Spinal cord (tissue), 10 donors: ENCODE measurements around the gene TBC1D2B. TPM values are rescaled to one million over a fixed set of nuclear protein-coding genes. Genes with fewer than 3 reads are reported as not detected.
A peak's percentile ranks its signal among the peaks of the same experiment; 100 is the strongest.

Source experiments
- DNase-seq, 6 donors: peaks; one replicate each; pipeline versions ENCODE4 v3.0.0 to v3.0.0-alpha.2; 2013 to 2015; ENCODE audit warnings: low spot score in 6 of 6, low read depth in 4 of 6
- H3K27ac ChIP-seq: one replicate; pipeline ENCODE4 v1.5.1; 2013; ENCODE audit warnings: low read depth, low read length, control low read depth
- H3K27me3 ChIP-seq: one replicate; pipeline ENCODE4 v1.6.1; 2013; ENCODE audit warnings: low read length; ENCODE audit not compliant: control insufficient read depth, insufficient read depth
- H3K36me3 ChIP-seq: one replicate; pipeline ENCODE4 v1.6.1; 2013; ENCODE audit warnings: low read length; ENCODE audit not compliant: control insufficient read depth, insufficient read depth
- H3K4me1 ChIP-seq: one replicate; pipeline ENCODE4 v1.6.1; 2013; ENCODE audit warnings: low read length; ENCODE audit not compliant: control insufficient read depth, insufficient read depth
- H3K4me3 ChIP-seq: one replicate; pipeline ENCODE4 v1.5.1; 2013; ENCODE audit warnings: low read depth, low read length, control low read depth
- H3K9me3 ChIP-seq: one replicate; pipeline ENCODE4 v1.6.1; 2013; ENCODE audit warnings: low read length; ENCODE audit not compliant: control insufficient read depth, insufficient read depth
- WGBS: methylation state at CpG from one replicate; pipeline ENCODE4 v1.1.5; 2013; ENCODE audit warnings: missing lambda C conversion rate; ENCODE audit not compliant: insufficient coverage; 5-methylcytosine and 5-hydroxymethylcytosine counted together
- polyA plus RNA-seq, 2 donors: library from polyadenylated mRNA; unstranded; fragments of 120-200 nt; gene quantifications; one replicate each; pipeline ENCODE4 v1.2.1, GENCODE V29; 2013; ENCODE audit not compliant: insufficient read length in 2 of 2
- total RNA-seq, 2 donors: library from RNA; depleted of rRNA in 1 of 2; stranded (reverse); fragments of 120-200 nt in 1 of 2; fragments of >200 nt in 1 of 2; gene quantifications; one replicate each; pipeline versions ENCODE4 v1.2.3 to v1.2.4, GENCODE V29; 2013 to 2014
- donor health status: healthy.

Gene TBC1D2B
- total and polyA plus RNA-seq, 4 donors: 21.0 to 41.7 (median 27.6) TPM

- 20% methylated on average over 18 of the region's 24 CpGs for WGBS
- Histone ChIP-seq H3K27ac (no peak overlapping the region), H3K9me3 (no peaks in the 10 kb centered on the region), H3K4me3 (no peak overlapping the region), H3K27me3 (no peaks in the 10 kb centered on the region), H3K4me1 (peaks cover 52% of the 10 kb centered on the region), H3K36me3 (peaks cover 26% of the 10 kb centered on the region)
- DNase-seq: peak in 1 of 6 donors; percentile 65
Measured at GRCh38 chr15:77986891-77987764, 90.4 kb downstream of the TBC1D2B start.

GRCh38 chr15:77985931-77986480, 91.5 kb downstream of the TBC1D2B start:
- Histone ChIP-seq H3K9me3 (no peaks in the 10 kb centered on the region), H3K27ac (no peak overlapping the region), H3K36me3 (peaks cover 22% of the 10 kb centered on the region), H3K4me3 (no peak overlapping the region), H3K27me3 (no peaks in the 10 kb centered on the region), H3K4me1 (peaks cover 46% of the 10 kb centered on the region)
- WGBS: 91% methylated on average over 9 of the region's 18 CpGs
- no peak for DNase-seq

DNA sequence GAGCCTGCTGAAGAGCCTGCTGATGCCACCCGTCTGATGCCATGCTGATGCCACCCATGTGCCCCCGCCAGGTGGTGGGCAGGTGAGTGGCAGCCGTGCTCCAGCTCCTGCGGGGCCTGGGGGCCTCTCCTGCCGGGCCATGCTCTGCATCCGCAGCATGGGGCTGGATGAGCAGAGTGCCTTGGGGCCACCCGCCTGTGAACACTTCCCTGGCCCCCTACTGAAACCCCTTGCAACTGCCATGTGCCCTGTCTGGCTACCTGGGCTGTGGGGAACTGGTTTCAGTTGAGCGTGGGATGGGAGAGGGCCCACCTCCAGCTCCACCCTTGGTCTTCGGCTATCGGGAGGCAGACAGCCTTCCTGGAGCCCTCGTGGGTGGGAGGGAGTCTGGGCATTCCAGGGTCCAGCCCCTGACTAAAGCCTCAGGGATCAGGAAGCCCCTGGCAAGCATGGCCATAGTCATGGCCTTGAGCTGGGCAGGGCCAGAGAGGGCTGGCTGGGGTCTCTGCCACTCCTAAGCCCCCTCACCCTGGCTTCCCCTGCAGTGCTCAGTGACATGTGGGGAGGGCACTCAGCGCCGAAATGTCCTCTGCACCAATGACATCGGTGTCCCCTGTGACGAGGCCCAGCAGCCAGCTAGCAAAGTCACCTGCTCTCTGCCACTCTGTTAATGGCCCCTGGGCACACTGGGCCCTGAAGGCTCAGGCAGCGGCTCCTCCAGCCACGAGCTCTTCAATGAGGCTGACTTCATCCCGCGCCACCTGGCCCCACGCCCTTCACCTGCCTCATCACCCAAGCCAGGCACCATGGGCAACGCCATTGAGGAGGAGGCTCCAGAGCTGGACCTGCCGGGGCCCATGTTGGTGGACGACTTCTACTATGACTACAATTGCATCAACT, 92.2 kb downstream of the TBC1D2B start:
- Histone ChIP-seq H3K27ac (no peak overlapping the region), H3K9me3 (no peaks in the 10 kb centered on the region), H3K4me3 (no peak overlapping the region), H3K4me1 (peaks cover 39% of the 10 kb centered on the region), H3K27me3 (no peaks in the 10 kb centered on the region), H3K36me3 (peaks cover 16% of the 10 kb centered on the region)
- WGBS: 93% methylated on average over 17 of the region's 23 CpGs
- DNase-seq: no peak

DNA sequence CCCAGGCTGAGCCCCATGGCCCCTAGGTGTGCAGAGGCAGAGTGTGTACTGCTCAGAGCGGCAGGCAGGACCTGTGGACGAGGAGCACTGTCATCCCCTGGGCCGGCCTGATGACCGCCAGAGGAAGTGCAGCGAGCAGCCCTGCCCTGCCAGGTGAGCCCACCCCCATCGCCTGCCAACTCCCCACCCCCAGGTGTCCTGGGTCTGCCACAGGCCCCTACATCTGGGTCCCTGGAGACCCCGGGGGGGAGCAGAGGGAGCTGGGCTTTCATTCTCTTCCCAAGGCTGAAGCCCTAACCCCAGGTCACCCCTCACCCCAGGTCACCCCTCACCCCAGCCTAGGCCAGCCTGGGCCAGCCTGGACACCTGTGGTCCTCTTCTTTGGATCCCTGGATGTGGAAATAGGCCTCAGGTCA, 93.1 kb downstream of the TBC1D2B start:
- Histone ChIP-seq H3K36me3 (peaks cover 11% of the 10 kb centered on the region), H3K27me3 (no peaks in the 10 kb centered on the region), H3K4me3 (no peak overlapping the region), H3K4me1 (peaks cover 32% of the 10 kb centered on the region), H3K27ac (no peak overlapping the region), H3K9me3 (no peaks in the 10 kb centered on the region)
- no peak for DNase-seq
- no CpG with 5 or more reads among the region's 7 CpGs for WGBS

DNA sequence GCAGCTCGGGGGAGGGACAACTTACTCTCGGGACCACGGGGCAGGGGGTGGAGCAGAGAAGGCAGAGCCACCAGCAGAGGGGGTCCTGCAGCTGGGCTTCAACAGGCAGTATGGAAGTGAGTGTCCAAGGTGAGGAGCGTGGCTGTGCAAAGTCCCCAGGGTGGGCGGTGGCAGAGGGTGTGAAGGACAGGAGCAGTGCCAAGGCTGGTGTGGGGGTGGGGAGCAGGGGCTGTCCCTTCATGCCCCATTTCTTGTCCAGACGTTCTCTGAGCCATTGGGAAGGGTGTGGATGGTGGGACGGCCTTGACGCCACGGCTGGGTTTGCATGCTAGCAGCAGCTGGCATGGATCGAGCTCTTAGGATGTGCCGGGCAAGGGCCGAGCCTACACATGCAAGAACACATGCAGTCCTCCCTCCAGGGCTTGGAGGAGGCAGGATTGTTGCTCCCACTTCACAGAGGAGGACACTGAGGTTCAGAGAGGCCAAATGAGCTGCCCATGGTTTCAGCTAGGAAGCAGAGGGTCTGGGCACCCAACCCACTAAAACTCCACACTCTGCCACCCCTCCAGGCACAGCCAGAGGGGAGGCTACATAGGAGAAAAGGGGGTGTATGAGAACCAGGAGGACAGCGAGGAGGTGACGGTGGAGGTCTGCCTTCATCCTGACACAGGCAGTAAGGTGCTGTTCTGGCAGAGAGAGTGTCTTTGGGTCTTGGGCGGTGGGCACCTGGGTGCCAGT, 93.6 kb downstream of the TBC1D2B start:
- H3K27ac ChIP-seq: no peak overlapping the region
- no peak overlapping the region for H3K4me3 ChIP-seq
- H3K36me3 ChIP-seq: peaks cover 6% of the 10 kb centered on the region
- H3K9me3 ChIP-seq: no peaks in the 10 kb centered on the region
- H3K4me1 ChIP-seq: peaks cover 32% of the 10 kb centered on the region
- WGBS: 49% methylated on average over 8 of the region's 15 CpGs
- no peak for DNase-seq
- H3K27me3 ChIP-seq: no peaks in the 10 kb centered on the region

DNA sequence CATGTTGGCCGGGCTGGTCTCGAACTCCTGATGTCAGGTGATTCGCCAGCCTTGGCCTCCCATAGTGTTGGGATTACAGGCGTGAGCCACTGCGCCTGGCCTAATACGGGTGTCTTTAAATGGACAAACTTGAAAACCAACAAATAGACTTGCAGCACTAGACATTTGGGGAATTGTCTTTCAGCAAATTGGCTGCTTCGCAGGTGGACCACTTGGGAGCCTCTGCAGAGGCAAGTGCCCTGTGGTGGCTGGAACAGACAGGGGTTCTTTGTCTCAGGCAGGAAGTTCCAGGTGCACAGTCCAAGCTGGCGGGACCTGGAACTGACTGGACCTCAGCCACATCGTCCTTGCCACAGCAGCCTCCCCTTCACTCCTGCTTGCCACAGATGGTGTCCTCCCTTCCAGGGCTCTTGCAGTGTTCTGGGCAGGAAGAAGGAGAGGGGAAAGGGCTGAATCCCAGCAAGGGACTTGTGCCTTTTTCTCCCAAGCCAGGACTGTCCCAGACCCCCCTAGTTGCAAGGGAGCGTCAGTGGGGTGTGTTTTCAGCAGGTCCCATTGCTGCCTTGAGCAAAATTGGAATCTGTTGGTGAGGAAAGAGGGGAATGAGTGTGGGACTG, 94.3 kb downstream of the TBC1D2B start:
- 76% methylated on average over 9 of the region's 10 CpGs for WGBS

DNA sequence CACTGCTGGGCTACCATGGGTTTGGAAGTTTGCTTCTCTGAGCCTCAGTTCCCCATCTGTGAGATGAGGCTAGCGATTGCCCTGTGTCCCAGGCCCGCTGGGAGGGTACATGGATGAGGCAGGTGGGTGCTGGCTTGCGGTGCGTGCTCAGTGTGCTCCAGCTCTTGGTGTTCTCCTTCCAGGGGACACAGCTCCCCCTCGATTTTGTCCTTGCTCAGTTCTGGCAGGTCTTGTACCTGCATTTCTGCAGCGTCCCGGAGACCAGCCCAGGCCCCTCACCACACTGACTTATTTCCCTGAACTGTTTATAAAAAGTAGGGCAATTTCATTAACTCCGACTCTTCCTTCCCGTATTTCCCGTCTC, 95.4 kb downstream of the TBC1D2B start:
- Histone ChIP-seq H3K4me3 (no peak overlapping the region), H3K27me3 (no peaks in the 10 kb centered on the region), H3K27ac (no peak overlapping the region), H3K9me3 (no peaks in the 10 kb centered on the region), H3K36me3 (no peaks in the 10 kb centered on the region), H3K4me1 (peaks cover 16% of the 10 kb centered on the region)
- WGBS: 84% methylated on average over 5 of the region's 10 CpGs
- no peak for DNase-seq

More for the DNA sequence above, 94.3 kb downstream of the TBC1D2B start:
- peaks cover 27% of the 10 kb centered on the region for H3K4me1 ChIP-seq
- peaks cover under 1% of the 10 kb centered on the region for H3K36me3 ChIP-seq
- H3K27ac ChIP-seq: no peak overlapping the region
- no peak overlapping the region for H3K4me3 ChIP-seq
- DNase-seq: no peak
- no peaks in the 10 kb centered on the region for H3K9me3 ChIP-seq
- H3K27me3 ChIP-seq: no peaks in the 10 kb centered on the region

DNA sequence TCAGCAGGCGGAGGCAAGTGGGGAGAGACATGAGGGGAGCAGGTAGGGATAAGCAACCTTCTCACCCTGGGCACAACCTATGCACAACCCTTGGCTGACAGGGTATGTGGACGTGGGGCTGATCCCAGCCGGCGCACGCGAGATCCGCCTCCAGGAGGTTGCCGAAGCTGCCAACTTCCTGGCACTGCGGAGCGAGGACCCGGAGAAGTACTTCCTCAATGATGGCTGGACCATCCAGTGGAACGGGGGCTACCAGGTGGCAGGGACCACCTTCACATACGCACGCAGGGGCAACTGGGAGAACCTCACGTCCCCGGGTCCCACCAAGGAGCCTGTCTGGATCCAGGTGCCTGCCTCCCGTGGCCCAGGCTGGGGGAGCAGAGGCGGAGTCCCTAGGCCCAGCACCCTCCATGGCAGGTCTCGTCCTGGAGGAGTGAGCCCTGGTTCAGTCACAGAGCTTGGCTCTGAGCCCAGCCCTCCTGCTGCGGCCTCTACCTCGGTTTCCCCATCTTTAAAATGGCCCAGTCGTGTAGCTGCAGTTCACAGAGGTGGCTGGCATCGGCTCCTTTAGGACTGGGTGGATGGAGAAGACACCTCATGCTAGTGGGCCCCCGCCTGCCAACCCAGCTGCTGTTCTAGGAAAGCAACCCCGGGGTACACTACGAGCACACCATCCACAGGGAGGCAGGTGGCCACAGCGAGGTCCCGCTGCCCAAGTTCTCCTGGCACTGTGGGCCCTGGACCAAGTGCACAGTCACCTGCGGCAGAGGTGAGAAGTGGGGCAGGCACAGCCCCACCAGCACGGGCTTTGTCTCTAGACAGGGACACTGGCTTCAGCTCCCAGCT, 96.0 kb downstream of the TBC1D2B start:
- Histone ChIP-seq H3K36me3 (no peaks in the 10 kb centered on the region), H3K9me3 (no peaks in the 10 kb centered on the region), H3K4me3 (no peak overlapping the region), H3K4me1 (peaks cover 11% of the 10 kb centered on the region), H3K27ac (no peak overlapping the region), H3K27me3 (no peaks in the 10 kb centered on the region)
- 87% methylated on average over 29 of the region's 30 CpGs for WGBS
- DNase-seq: no peak
